HG03066 (cell line): ENCODE measurements around the gene DISC1.
"Not testable (repeated sequence)": the region's sequence is repeated elsewhere in the genome, so short reads cannot be mapped to it uniquely, and the experiment has no call there.

ENCODE experiments used
- ATAC-seq: cut with Tn5 transposase; IDR thresholded peaks from one replicate; pipeline ENCODE4 v1.9.1; 2021; ENCODE audit warnings: low read depth; ENCODE audit not compliant: unreplicated experiment

Gene DISC1

GRCh38 chr1:231634323-231635013 is 7.9 kb downstream of the DISC1 start:
- no peak for ATAC-seq

GRCh38 chr1:231636157-231636556 is 9.6 kb downstream of the DISC1 start:
- no peak for ATAC-seq

GRCh38 chr1:231636922-231637321 is 10.3 kb downstream of the DISC1 start:
- not testable (repeated sequence) for ATAC-seq

GRCh38 chr1:231638647-231639046 is 12.1 kb downstream of the DISC1 start:
- ATAC-seq = no peak

- ATAC-seq = no peak
Observed at GRCh38 chr1:231639819-231640218, 13.2 kb downstream of the DISC1 start.

- not testable (repeated sequence) for ATAC-seq
Observed at GRCh38 chr1:231641444-231641843, 14.9 kb downstream of the DISC1 start.

GRCh38 chr1:231642061-231642460 is 15.5 kb downstream of the DISC1 start:
- not testable (repeated sequence) for ATAC-seq

- ATAC-seq = no peak
Observed at GRCh38 chr1:231642618-231643017, 16.0 kb downstream of the DISC1 start.

- ATAC-seq = no peak
Observed at GRCh38 chr1:231643071-231643934, 16.7 kb downstream of the DISC1 start.

GRCh38 chr1:231643935-231644237 is 17.3 kb downstream of the DISC1 start:
- no peak for ATAC-seq

GRCh38 chr1:231645634-231646033 is 19.0 kb downstream of the DISC1 start:
- ATAC-seq = not testable (repeated sequence)

GRCh38 chr1:231646165-231646564 is 19.6 kb downstream of the DISC1 start:
- not testable (repeated sequence) for ATAC-seq

GRCh38 chr1:231651621-231652260 is 25.2 kb downstream of the DISC1 start:
- ATAC-seq = not testable (repeated sequence)

- ATAC-seq = no peak
Observed at GRCh38 chr1:231653632-231654031, 27.0 kb downstream of the DISC1 start.

- ATAC-seq = no peak
Observed at GRCh38 chr1:231656741-231657140, 30.2 kb downstream of the DISC1 start.

- ATAC-seq = not testable (repeated sequence)
Observed at GRCh38 chr1:231658223-231658622, 31.6 kb downstream of the DISC1 start.

GRCh38 chr1:231660198-231660597 is 33.6 kb downstream of the DISC1 start:
- no peak for ATAC-seq

- ATAC-seq = no peak
Observed at GRCh38 chr1:231663211-231663792, 36.7 kb downstream of the DISC1 start.

GRCh38 chr1:231665101-231665500 is 38.5 kb downstream of the DISC1 start:
- no peak for ATAC-seq

GRCh38 chr1:231665726-231666125 is 39.1 kb downstream of the DISC1 start:
- ATAC-seq = no peak
